NK-92 treated with Interleukin-12 subunit alpha and Interleukin-12 subunit beta, amount 100 ng/mL, for 24 hours (cell line): ENCODE data around the gene DCAF12L2.
"Not testable (repeated sequence)": the region's sequence is repeated elsewhere in the genome, so short reads cannot be mapped to it uniquely, and the experiment has no call there.

Source experiments
- DNase-seq: peaks from one replicate; lab custom pipeline; 2025; lab: John Stamatoyannopoulos, UW

The DCAF12L2 gene

DNA sequence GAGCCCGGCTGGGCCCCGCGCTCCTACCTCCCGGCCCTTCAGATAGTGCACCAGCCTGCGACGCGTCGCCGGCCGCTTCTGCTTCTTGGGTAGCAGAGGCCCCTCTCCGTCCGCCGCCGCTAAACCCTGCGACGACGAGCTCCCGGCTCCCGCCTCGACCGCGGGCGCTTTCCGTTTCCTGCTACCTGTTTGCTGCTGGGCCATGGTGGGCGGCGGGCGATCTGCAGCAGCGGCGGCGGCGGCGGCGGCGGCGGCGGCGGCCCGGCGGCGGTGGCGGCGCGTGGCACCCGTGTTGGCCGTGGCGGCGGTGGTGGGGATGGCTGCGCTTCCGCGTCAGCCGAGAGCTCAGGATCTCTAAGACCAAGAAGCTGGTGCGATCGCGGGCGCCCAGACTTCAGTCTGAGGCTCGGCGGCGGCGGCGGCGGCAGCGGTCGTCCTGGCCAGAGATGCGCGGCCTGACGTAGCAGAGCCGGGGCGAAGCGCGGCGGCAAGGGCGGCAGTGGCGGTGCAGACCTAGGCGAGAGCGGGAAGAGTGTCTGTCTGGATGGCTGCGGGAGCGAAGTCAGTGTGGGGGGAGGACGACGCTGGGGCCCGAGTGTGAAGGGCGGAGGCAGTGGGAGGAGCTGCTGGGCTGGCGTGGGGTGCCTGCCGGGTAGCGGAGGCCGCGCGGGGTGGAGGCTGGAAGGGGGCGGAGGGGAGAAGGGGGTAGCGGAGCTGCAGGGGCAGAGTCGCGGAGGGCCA is at the start of gene DCAF12L2:
DCAF12L2 (minus strand) TSS at position 569 of the 741 bp plus-strand sequence; CDS start at position 204, 365 bp downstream.
- no peak for DNase-seq

GRCh38 chrX:126190888-126191287 is 24.8 kb upstream of the DCAF12L2 start:
- not testable (repeated sequence) for DNase-seq

GRCh38 chrX:126177133-126177840 is 11.2 kb upstream of the DCAF12L2 start:
- no peak for DNase-seq

DNA sequence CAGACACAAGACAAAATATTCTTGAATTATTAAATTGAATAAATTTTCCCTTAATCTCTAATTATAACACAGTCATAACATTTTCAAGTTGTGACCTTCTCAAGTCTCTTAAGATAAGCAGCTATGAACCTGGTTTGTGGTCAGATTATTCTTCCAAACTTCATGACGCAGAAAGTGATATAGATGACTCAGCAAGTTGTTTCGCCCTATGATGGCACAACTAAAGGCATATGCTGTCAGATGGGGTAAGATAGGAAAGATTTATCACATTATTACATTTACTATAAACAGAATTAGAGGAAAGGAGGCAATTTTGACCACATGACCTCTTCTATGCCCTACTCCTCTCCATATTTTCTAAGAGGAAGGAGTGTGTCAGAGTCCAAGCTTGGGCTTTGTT is 4.6 kb upstream of the DCAF12L2 start:
- no peak for DNase-seq

- DNase-seq, result no peak
Measured at GRCh38 chrX:126167560-126167959, 1.5 kb upstream of the DCAF12L2 start.

GRCh38 chrX:126165401-126165720 is 728 bp downstream of the DCAF12L2 start:
- no peak for DNase-seq

GRCh38 chrX:126164689-126165400 is 1.2 kb downstream of the DCAF12L2 start:
- no peak for DNase-seq

- DNase-seq, result no peak
Measured at GRCh38 chrX:126164226-126164625, 1.9 kb downstream of the DCAF12L2 start.

DNA sequence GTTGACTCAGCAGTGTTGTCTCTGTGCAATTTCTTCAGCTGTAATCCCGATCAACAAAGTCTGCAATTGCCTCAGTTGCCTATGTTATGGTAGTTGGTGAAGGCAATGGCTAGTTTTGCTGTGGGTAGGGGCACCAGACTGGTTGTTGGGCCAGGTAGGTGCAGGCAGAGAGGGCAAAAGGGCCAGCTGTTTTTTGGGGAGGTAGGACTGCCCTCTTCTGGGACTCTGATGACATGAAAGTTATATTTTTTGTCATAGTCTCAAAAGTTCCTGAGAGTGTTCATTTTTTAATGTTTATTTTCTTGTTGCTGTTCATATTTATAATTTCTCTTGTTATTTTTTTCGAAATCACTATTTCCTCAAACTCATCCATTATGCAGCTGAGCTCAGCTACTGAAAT is 25.1 kb downstream of the DCAF12L2 start:
- DNase-seq, result no peak

- DNase-seq, result no peak
Measured at GRCh38 chrX:126137899-126138298, 28.2 kb downstream of the DCAF12L2 start.

- no peak for DNase-seq
Measured at GRCh38 chrX:126124721-126125120, 41.4 kb downstream of the DCAF12L2 start.
